HG03575 (cell line): ENCODE data around the gene RRP1.
"Not testable (repeated sequence)": the region's sequence is repeated elsewhere in the genome, so short reads cannot be mapped to it uniquely, and the experiment has no call there.

Source experiments
- ATAC-seq: cut with Tn5 transposase; IDR thresholded peaks from one replicate; pipeline ENCODE4 v1.9.1; 2021; ENCODE audit not compliant: unreplicated experiment, insufficient number of reproducible peaks, low FRiP score; ENCODE audit errors: extremely low read depth

The RRP1 gene

DNA sequence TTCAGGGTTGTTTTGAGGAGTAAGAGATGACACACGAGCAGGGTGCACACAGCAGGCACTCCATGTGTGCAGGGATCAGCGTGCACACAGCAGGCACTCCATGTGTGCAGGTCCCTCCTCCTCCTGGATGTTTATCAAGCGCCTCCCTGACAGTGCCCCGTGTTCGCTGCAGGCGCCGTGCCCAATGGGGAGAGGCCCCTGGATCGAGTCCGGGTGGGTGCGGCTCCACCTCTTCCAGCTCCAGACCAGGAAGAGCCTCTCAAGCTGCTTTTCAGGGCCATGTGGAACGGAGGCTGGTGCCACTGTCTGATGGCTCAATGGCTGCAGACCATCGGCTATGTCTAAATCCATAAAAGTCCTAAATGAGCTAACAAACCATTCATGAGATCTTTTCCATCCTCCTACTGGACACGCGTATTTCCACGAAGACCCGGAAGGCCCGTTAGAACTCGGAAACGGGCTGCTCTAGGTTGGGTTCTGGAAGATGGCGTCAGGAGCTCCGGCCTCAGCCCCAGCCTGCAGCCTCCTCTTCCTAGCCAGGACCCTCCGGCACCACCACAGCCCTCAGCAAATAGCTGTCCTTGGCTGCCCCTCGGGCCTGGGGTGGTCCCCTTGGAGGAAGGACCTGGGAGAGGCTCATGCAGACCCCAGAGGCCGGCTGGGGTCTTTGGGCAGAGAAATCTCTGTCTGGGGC is 36.0 kb downstream of the RRP1 start:
- ATAC-seq, result no peak

DNA sequence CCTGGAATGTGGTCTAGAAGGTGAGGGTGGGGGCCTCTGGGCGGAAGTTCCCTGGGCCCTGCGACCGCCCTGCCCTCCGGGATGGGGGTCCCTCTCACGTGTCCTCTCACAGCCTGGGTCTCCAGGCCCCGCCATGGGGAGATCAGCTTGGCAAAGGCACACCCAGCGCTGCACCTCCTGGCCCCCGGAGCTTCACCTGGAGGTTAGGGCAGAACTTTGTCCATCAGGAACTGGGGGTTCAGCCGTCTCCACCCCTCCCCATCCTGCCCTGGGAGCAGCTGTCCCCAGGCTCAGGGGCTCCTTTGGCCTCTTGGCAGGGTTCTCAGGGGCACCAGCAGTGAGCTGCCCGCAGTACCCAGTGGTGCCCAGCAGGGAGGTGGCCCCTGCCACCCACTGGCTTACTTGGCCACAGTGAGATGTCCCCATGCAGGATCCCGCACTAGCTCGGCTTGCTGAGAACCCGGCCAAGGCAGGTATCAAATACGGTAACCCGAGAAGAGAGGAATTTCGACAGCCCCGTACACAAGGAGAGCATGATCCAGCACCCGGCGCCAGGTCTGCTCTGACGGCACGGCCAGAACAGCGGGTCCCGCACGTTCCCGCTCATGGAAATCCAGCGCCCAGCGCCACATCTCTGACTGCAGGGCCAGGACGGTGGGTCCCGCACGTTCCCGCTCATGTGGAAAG is 36.7 kb downstream of the RRP1 start:
- no peak for ATAC-seq

DNA sequence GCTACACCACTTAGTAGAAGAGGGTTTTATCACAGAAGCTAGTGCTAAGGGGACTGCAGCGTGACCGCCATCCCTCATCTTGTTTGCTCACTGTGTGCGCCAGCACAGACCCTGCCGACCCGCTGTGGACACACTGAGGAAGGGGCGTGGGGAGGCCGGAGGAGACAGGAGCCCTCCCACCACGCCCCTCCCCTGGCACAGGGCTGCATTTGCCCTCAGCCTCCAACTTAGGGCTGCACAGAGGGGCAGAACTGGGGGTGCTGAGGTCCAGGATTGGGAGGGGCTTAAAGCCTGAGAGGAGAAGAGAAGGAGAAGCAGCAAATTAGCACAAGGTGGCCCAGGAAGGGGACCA is 37.2 kb downstream of the RRP1 start:
- ATAC-seq, result no peak

DNA sequence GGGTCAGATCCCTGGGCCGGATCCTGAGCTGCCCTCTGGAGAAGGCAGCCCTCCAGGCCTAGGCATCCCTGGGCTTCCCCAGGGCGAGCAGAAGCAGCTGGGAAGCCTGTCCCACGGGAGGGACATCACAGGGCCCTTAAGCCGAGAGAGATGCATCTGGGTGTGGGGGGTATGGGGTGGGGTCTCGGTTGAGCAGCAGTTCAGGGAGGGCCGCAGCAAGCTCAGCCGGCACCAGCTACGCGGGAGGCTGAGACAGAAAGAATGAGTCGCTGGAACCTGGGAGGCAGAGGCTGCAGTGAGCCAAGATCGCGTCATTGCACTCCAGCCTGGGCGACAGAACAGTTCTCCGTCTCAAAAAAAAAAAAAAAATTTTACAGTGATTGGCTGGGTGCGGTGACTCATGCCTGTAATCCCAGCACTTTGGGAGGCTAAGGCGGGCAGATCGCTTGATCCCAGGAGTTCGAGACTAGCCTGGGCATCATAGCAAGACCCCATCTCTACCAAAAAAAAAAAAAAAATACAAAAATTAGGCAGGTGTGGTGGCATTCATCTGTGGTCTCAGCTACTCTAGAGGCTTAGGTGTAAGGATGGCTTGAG is 37.7 kb downstream of the RRP1 start:
- ATAC-seq, result no peak

DNA sequence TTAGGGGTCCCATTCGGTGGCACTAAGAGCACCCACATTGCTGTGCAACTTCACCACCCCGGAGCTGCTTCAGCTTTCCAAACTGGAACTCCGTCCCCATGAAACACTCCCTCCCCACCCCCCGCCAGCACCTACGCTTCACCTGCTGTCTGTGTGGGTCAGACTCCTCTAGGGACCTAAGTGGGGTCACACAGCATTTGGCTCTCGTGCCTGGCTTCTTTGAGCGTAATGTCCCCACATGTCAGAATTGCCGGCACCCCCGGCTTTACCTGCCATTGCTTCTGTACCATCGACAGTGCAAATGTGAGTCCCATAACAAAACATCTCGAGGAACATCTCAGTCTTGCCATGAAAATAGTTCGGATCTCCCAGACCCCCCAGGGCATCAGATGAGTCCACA is 39.8 kb downstream of the RRP1 start:
- ATAC-seq, result no peak

DNA sequence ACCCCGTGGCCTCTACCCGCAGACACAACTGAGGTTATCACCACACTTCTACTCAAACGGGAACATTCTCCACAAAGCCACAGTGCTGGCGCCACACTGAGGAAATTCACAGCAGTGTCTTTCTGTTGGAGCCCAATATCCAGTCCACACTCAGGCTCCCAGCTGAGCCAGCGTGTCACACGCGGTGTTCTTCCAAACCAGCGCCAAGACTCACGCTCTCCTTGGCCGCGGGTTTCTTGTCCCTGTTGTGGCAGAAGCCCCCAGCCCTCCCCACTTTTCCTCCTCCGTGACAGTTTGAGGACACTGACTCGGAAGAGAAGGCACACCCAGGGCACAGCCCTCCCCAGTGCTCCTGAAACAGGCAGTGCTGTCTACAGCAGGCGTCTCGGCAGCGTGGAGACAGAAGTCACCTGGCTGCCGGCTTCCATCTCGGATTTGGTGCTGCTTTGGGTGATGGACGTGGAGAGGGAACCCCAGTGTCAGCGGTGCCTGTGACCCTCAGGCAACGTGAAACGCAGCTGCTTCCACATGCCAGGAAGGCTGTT is 40.3 kb downstream of the RRP1 start:
- ATAC-seq, result no peak

DNA sequence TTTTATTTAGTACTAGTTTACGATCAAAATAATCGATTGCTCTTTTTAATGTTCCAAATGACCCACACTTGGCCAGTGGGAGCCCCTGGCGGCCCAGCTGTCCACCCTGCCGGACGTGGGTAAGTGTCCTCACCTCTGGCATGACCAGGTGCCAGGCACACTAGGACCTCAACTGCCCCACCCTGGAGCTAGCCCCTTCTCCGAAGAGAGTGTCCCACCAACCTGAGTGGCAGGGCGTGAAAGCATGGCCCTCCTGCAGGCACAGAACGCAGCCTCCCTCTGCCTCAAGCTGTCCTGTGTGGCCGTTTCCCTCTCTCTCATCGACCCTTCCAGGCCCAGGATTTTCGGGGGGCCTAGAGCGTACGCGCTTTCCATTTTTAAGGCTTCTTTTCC is 42.8 kb downstream of the RRP1 start:
- no peak for ATAC-seq

DNA sequence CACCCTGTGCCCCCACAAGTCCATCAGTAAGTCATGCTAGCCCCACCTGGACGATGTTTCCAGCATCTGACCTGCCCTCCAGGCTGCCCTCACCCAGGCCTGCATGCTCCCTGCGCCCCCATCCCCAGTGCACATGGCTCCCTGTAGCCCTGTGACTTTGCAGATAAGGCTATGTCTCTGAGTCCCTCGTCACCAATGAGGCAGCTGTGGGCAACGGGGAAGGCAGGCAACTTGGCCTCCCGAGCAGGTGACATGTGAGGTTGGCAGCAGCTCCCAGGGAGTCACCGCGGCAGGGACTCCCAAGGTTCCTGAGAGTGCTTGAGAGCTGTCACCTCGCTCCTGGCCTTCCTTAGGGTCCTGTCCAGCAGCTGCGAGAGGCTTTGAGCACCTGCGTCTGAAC is 43.3 kb downstream of the RRP1 start:
- ATAC-seq, result no peak

DNA sequence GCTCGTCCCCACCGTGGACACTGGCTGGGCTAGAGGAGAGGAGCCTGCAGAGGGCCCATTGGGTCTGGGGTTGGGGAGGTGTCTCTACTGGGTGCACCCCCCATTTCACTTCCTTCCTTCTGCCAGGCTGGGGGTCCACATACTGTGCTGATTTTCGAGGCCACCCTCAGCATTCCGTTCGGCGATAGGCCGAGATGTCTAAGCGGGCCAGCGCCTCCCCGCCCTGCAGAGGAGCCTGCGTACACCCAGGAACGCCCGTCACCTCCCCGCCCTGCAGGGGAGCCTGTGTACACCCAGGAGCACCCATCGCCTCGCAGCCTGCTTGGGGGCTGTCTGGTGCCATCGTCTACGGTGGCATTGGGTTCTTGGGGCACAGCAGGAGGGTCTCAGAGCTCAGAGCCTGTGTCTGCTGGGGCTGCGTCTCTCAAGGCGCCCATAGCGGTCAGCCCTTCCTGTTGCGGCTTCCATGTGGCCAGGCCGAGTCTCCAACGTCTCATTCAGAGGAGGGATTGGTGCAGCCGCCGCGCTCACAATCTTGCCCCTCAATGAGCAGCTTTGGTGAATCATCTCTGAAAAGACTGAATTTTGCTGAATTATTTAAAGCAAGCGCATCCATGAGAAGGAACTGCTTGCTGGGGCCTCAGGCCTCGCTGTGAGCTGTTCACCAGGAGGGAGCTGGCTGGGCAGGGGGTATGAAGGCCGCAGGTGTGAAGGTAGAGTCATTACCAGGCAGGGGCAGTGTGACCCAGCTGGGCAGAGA is 44.9 kb downstream of the RRP1 start:
- ATAC-seq, result no peak

DNA sequence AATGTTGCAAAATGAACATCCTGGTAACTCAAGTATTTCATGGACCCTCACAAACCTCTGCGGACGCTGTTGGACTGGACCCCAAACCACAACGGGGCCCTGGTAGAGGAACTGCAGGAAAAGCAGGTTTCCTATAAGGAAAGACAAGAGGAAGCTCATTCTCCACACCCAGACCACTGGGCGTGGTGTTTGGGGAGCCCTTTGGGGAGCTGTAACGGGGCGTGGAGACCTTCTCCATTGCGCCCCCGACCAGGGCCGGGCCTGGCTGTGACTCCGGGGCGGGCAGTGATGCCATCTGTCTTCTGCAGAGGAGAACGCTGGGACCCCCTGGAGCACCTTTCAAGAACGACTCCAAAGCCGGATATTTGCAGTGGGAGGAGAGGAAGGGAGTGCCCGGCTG is 45.7 kb downstream of the RRP1 start:
- ATAC-seq, result no peak

DNA sequence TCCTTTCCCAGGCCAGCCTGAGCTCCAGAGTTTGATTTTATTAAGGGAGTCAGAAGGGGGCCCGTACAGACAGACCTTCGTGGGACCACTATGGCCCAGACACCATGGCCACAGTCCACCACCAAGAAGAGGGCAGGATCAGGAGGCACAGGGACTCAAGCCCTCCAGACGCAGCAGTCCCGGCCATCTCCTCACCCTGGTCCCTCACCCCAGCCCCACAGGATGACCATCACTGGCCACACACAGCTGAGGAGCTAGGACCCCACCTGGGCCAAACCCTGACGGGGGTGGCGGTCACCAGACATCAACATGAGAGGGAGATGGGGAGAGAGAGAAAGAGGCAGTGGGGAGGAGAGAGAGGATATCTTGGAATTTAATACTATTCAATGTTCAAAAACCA is 46.5 kb downstream of the RRP1 start:
- ATAC-seq, result no peak

DNA sequence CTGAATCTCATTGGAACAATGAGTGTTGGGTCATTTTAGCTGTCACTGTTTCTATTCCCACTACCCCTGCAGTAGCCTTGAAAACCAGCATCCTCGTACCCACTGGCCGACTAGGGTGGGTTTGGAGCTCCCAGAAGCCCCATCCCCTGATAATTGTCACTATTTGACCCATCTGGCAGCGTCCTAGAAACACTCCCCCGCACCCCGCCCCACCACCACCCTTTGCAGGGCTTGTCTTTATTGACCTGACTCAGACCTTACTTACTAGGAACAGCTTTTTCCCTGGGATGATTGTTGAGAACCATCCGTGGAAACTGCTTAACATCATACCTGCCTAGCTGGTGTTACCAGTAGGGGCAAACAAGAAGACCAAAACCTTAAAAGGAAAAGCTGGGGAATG is 47.2 kb downstream of the RRP1 start:
- no peak for ATAC-seq

DNA sequence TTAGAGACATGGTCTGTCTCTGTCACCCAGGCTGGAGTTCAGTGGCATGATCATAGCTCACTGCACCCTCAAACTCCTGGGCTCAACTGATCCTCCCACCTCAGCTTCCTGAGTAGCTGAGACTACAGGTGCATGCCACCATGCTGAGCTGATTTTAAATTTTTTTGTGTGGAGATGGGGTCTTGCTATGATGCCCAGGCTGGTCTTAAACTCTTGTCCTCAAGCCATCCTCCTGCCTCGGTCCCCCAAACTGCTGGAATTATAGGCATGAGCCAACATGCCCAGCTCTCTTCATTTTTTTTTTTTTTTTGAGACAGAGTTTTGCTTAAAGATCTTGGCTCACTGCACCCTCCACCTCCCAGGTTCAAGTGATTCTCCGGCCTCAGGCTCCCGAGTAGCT is 50.9 kb downstream of the RRP1 start:
- ATAC-seq, result no peak

DNA sequence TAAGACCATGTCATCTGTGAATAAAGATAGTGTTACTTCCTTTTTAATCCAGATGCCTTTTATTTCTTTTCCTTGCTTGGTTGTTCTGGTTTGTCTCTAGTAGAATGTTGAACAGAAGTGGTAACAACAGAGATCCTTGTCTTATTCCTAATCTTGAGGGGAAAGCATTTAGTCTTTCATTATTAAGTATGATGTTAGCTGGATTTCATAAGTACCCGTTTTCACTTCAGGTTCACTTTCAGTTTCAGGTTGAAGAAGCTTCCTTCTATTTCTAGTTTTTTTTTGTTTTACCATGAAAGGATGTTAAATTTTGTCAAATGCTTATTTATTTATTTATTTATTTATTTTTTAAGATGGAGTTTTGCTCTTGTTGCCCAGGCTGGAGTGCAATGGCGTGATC is 53.4 kb downstream of the RRP1 start:
- no peak for ATAC-seq

DNA sequence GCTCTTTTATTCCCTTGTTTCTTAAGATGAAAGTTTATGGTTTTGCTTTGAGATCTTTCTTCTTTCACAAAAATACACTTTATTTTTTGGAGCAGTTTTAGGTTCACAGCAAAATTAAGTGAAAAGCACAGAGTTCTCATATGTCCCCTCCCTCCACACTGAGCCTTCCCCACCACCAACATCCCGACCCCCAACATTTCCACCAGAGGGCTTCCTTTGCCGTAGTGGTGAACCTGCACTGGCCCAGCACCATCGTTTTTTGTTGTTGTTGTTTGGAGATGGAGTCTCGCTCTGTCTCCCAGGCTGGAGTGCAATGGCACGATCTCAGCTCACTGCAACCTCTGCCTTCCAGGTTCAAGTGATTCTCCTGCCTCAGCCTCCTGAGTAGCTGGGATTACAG is 55.5 kb downstream of the RRP1 start:
- not testable (repeated sequence) for ATAC-seq

DNA sequence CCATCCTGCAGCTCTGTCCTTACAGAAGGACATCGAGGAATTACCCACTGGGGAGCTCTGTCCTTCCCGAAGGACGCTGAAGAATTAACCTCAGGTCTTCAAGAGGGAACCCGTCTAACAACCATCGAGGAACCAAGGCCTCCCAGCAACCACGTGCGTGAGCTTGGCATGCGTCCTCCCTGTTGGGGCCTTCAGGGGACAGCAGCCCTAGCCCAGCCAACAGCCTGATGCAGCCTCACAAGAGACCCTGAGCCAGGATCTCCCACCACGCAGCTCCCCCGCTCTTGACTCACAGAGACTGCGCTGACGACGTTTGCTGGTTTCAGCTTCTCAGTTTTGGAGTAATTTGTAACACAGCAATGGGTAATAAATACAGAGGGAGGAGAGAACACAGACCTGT is 56.0 kb downstream of the RRP1 start:
- ATAC-seq, result no peak

DNA sequence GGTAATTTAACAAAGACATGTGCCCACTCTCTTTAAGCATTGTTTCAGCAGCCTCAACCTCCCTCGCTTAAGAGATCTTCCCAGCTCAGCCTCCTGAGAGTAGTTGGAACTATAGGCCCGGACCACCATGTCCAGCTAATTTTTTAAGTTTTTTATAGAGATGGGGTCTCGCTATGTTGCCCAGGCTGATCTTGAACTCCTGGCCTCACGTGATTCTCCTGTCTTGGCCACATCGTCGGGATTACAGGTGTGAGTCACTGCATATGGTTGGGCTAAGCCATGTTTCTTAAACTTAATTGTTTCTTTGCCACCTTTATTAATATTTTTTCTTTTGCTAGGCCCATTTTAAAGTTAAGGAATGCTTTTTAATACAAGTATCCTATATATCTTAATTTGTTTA is 57.1 kb downstream of the RRP1 start:
- ATAC-seq, result no peak

DNA sequence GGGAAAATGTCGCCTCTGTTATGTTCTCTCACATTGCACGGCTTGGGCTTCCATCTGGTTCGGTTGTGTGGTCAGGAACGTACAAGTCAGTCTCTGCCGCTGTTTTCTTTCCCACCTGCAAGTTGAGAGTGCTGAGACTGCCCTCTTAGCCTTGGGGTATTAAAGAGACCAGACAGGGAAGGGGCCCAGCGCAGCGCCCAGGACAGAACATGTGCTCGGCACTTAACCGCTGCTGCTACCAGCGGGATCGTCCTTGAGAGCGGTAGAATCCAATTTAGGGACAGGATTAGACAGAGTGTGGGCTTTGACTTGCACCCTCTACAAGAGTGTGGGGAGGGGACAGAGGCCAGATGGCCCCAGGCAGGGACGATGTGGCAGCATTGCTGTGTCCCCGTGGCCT is 57.9 kb downstream of the RRP1 start:
- no peak for ATAC-seq

DNA sequence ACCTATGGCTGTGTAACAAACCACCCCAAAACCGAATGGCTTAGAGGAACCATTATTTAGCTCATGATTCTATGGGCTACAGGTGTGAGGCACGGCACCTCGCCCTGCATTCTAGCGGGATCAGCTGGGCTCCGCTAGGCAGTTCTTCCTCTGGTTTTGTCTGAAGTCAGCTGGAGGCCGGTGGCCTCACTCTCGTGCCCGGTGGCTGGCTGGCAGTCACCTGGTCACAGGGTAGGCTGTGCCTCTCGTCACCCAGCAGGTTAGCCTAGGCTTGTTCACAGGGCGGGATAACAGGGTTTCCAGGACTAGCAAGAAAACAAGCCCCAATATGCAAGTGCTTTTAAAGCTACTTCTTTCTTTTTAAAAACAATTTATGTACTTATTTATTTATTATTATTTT is 59.4 kb downstream of the RRP1 start:
- no peak for ATAC-seq
